Trophoblast cell (in vitro differentiated cells and primary cell): ENCODE data around the gene PASD1.

Source experiments
- DNase-seq, 2 donors: peaks; one replicate each; pipeline ENCODE4 v3.0.0-alpha.2; 2016
- H2AFZ ChIP-seq: 2 replicates; pipeline ENCODE4 v1.6.1; 2013; ENCODE audit warnings: low read length, moderate library complexity, mild to moderate bottlenecking; ENCODE audit not compliant: insufficient read depth, poor library complexity
- H2AK5ac ChIP-seq: 2 replicates; pipeline ENCODE4 v1.6.1; 2013; ENCODE audit warnings: mild to moderate bottlenecking, low read length
- H2BK120ac ChIP-seq: 2 replicates; pipeline ENCODE4 v1.6.1; 2013; ENCODE audit warnings: low read length, mild to moderate bottlenecking, moderate library complexity; ENCODE audit not compliant: insufficient read depth, poor library complexity
- H2BK12ac ChIP-seq: 2 replicates; pipeline ENCODE4 v1.6.1; 2013; ENCODE audit warnings: mild to moderate bottlenecking, low read length, moderate library complexity
- H2BK5ac ChIP-seq: 2 replicates; pipeline ENCODE4 v1.6.1; 2013; ENCODE audit warnings: low read length, low read depth, moderate library complexity, mild to moderate bottlenecking; ENCODE audit not compliant: poor library complexity
- H3K14ac ChIP-seq: 2 replicates; pipeline ENCODE4 v1.6.1; 2013; ENCODE audit warnings: mild to moderate bottlenecking, low read length
- H3K18ac ChIP-seq: 2 replicates; pipeline ENCODE4 v1.6.1; 2013; ENCODE audit warnings: mild to moderate bottlenecking, low read length
- H3K23ac ChIP-seq: 2 replicates; pipeline ENCODE4 v1.6.1; 2013; ENCODE audit warnings: low read length
- H3K27ac ChIP-seq: 2 replicates; pipeline ENCODE4 v1.5.1; 2013; ENCODE audit warnings: low read depth, mild to moderate bottlenecking, inconsistent platforms, low read length, moderate library complexity
- H3K27me3 ChIP-seq: 2 replicates; pipeline ENCODE4 v1.6.1; 2013; ENCODE audit warnings: inconsistent platforms, mild to moderate bottlenecking, low read length, moderate library complexity; ENCODE audit not compliant: insufficient read depth
- H3K36me3 ChIP-seq, 2 experiments: 1 replicate in 1 of 2; 2 replicates in 1 of 2; pipeline ENCODE4 v1.6.1; 2013; ENCODE audit warnings: low read length in 2 of 2, mild to moderate bottlenecking in 2 of 2, moderate library complexity in 1 of 2; ENCODE audit not compliant: insufficient read depth in 2 of 2, control insufficient read depth in 1 of 2
- H3K4ac ChIP-seq: 2 replicates; pipeline ENCODE4 v1.6.1; 2013; ENCODE audit warnings: low read depth, mild to moderate bottlenecking, low read length, moderate library complexity
- H3K4me1 ChIP-seq, 2 experiments: 1 replicate in 1 of 2; 2 replicates in 1 of 2; pipeline ENCODE4 v1.6.1; 2013; ENCODE audit warnings: low read length in 2 of 2, mild to moderate bottlenecking in 2 of 2, moderate library complexity in 1 of 2; ENCODE audit not compliant: insufficient read depth in 2 of 2, control insufficient read depth in 1 of 2
- H3K4me2 ChIP-seq: 2 replicates; pipeline ENCODE4 v1.6.1; 2013; ENCODE audit warnings: inconsistent platforms, mild to moderate bottlenecking, low read length, moderate library complexity
- H3K4me3 ChIP-seq: 2 replicates; pipeline ENCODE4 v1.5.1; 2013; ENCODE audit warnings: mild to moderate bottlenecking, low read depth, low read length, inconsistent platforms
- H3K79me1 ChIP-seq: one replicate; pipeline ENCODE4 v1.6.1; 2013; ENCODE audit warnings: low read length
- H3K79me2 ChIP-seq: 2 replicates; pipeline ENCODE4 v1.6.1; 2013; ENCODE audit warnings: low read length, mild to moderate bottlenecking; ENCODE audit not compliant: control insufficient read depth, insufficient read depth, poor library complexity
- H3K9ac ChIP-seq: 2 replicates; pipeline ENCODE4 v1.6.1; 2013; ENCODE audit warnings: mild to moderate bottlenecking, low read length
- H3K9me3 ChIP-seq: 2 replicates; pipeline ENCODE4 v1.6.1; 2013; ENCODE audit warnings: low read depth, mild to moderate bottlenecking, control low read depth, inconsistent platforms, low read length; ENCODE audit not compliant: insufficient read depth
- H4K12ac ChIP-seq: 2 replicates; pipeline ENCODE4 v1.6.1; 2013; ENCODE audit warnings: low read depth, mild to moderate bottlenecking, low read length, moderate library complexity
- H4K8ac ChIP-seq: 2 replicates; pipeline ENCODE4 v1.6.1; 2013; ENCODE audit warnings: low read depth, mild to moderate bottlenecking, low read length, moderate library complexity
- H4K91ac ChIP-seq: one replicate; pipeline ENCODE4 v1.6.1; 2013; ENCODE audit warnings: low read depth, mild to moderate bottlenecking, low read length, moderate library complexity
- WGBS: extraction: QIAGEN DNeasy Blood & Tissue Kit; methylation state at CpG from one replicate; pipeline ENCODE4 v1.1.7; 2013; ENCODE audit warnings: missing lambda C conversion rate; ENCODE audit not compliant: insufficient read length, insufficient coverage; ENCODE audit errors: extremely low coverage; 5-methylcytosine and 5-hydroxymethylcytosine counted together

Gene PASD1

GRCh38 chrX:151687635-151688034 is 124.2 kb downstream of the PASD1 start:
- Histone ChIP-seq H3K23ac (no peak overlapping the region), H3K4me2 (no peak overlapping the region), H3K9ac (no peak overlapping the region), H3K27ac (no peak overlapping the region), H3K79me2 (no peaks in the 10 kb centered on the region), H3K4me3 (no peak overlapping the region), H3K4ac (no peak overlapping the region), H3K79me1 (no peaks in the 10 kb centered on the region), H3K4me1 (no peaks in the 10 kb centered on the region), H2AK5ac (no peak overlapping the region), H4K8ac (no peak overlapping the region), H3K27me3 (no peaks in the 10 kb centered on the region), H4K91ac (no peak overlapping the region), H2BK12ac (no peak overlapping the region), H2BK120ac (no peak overlapping the region), H2BK5ac (no peak overlapping the region), H4K12ac (no peak overlapping the region), H2AFZ (no peak overlapping the region), H3K36me3 (no peaks in the 10 kb centered on the region), H3K9me3 (no peaks in the 10 kb centered on the region), H3K14ac (no peak overlapping the region), H3K18ac (no peak overlapping the region)
- DNase-seq: no peak

GRCh38 chrX:151688695-151689094 is 125.2 kb downstream of the PASD1 start:
- H3K36me3 ChIP-seq: no peaks in the 10 kb centered on the region
- H3K79me2 ChIP-seq: no peaks in the 10 kb centered on the region
- no peak overlapping the region for H2BK5ac ChIP-seq
- H2AFZ ChIP-seq: no peak overlapping the region
- H3K9me3 ChIP-seq: no peaks in the 10 kb centered on the region
- no peak overlapping the region for H2BK12ac ChIP-seq
- H3K23ac ChIP-seq: no peak overlapping the region
- no peaks in the 10 kb centered on the region for H3K79me1 ChIP-seq
- no peak overlapping the region for H3K4me3 ChIP-seq
- no peak overlapping the region for H2BK120ac ChIP-seq
- no peak for DNase-seq
- H3K18ac ChIP-seq: no peak overlapping the region
- H3K27ac ChIP-seq: no peak overlapping the region
- no peak overlapping the region for H3K4me2 ChIP-seq
- no peaks in the 10 kb centered on the region for H3K27me3 ChIP-seq
- no peak overlapping the region for H4K91ac ChIP-seq
- no peak overlapping the region for H4K8ac ChIP-seq
- H3K4ac ChIP-seq: no peak overlapping the region
- H3K14ac ChIP-seq: no peak overlapping the region
- H2AK5ac ChIP-seq: no peak overlapping the region
- no peak overlapping the region for H4K12ac ChIP-seq
- H3K4me1 ChIP-seq: no peaks in the 10 kb centered on the region
- no peak overlapping the region for H3K9ac ChIP-seq

GRCh38 chrX:151692825-151693224 is 129.3 kb downstream of the PASD1 start:
- Histone ChIP-seq H3K9ac (no peak overlapping the region), H3K18ac (no peak overlapping the region), H3K4ac (no peak overlapping the region), H3K4me1 (peaks cover 0 to 3% of the 10 kb centered on the region in 2 experiments), H4K91ac (no peak overlapping the region), H3K27ac (no peak overlapping the region), H3K79me2 (no peaks in the 10 kb centered on the region), H3K36me3 (no peaks in the 10 kb centered on the region), H3K27me3 (peaks cover 6% of the 10 kb centered on the region), H2BK5ac (no peak overlapping the region), H3K23ac (no peak overlapping the region), H2AFZ (no peak overlapping the region), H2BK120ac (no peak overlapping the region), H4K12ac (no peak overlapping the region), H3K9me3 (no peaks in the 10 kb centered on the region), H2AK5ac (no peak overlapping the region), H2BK12ac (no peak overlapping the region), H3K4me3 (no peak overlapping the region), H3K79me1 (no peaks in the 10 kb centered on the region), H3K4me2 (no peak overlapping the region), H4K8ac (no peak overlapping the region), H3K14ac (no peak overlapping the region)
- no CpG with 5 or more reads among the region's 6 CpGs for WGBS
- DNase-seq: no peak

- Histone ChIP-seq H3K79me1 (no peaks in the 10 kb centered on the region), H3K27me3 (peaks cover 6% of the 10 kb centered on the region), H3K4me2 (no peak overlapping the region), H3K4me1 (peaks cover 0 to 3% of the 10 kb centered on the region in 2 experiments), H4K91ac (no peak overlapping the region), H3K79me2 (no peaks in the 10 kb centered on the region), H3K18ac (no peak overlapping the region), H3K4me3 (no peak overlapping the region), H3K23ac (no peak overlapping the region), H3K14ac (no peak overlapping the region), H2AFZ (no peak overlapping the region), H3K36me3 (no peaks in the 10 kb centered on the region), H2BK5ac (no peak overlapping the region), H4K12ac (no peak overlapping the region), H2BK12ac (no peak overlapping the region), H2AK5ac (no peak overlapping the region), H3K4ac (no peak overlapping the region), H4K8ac (no peak overlapping the region), H3K27ac (no peak overlapping the region), H3K9me3 (no peaks in the 10 kb centered on the region), H3K9ac (no peak overlapping the region), H2BK120ac (no peak overlapping the region)
- no CpG with 5 or more reads among the region's 12 CpGs for WGBS
- DNase-seq: no peak
Measured at GRCh38 chrX:151694121-151694520, 130.6 kb downstream of the PASD1 start.
